HepG2 (cell line): ENCODE measurements around the gene PANX1. TPM values are rescaled to one million over a fixed set of nuclear protein-coding genes. Genes with fewer than 3 reads are reported as not detected.

Experiments
- DPF2 ChIP-seq: sonication (generic); formaldehyde crosslinking; IDR thresholded peaks from 2 replicates; pipeline ENCODE4 v1.4.0; 2020; ENCODE audit warnings: mild to moderate bottlenecking, low read depth, missing genetic modification reagents, borderline replicate concordance
- HOMEZ ChIP-seq: IDR thresholded peaks from 2 replicates; pipeline ENCODE4 v1.6.1; 2016; ENCODE audit warnings: low read depth
- IRF9 ChIP-seq: sonication (generic); formaldehyde crosslinking; IDR thresholded peaks from 2 replicates; pipeline ENCODE4 v1.8.0; 2022; ENCODE audit warnings: missing genetic modification reagents, mild to moderate bottlenecking, borderline replicate concordance
- MAF1 ChIP-seq: sonication (generic); formaldehyde crosslinking; IDR thresholded peaks from 2 replicates; pipeline ENCODE4 v1.5.0; 2020; ENCODE audit warnings: missing genetic modification reagents, borderline replicate concordance
- MEIS2 ChIP-seq: sonication (generic); formaldehyde crosslinking; IDR thresholded peaks from 2 replicates; pipeline ENCODE4 v1.9.0; 2021; ENCODE audit warnings: mild to moderate bottlenecking, missing genetic modification reagents
- MIER3 ChIP-seq: IDR thresholded peaks from 2 replicates; pipeline ENCODE4 v1.6.1; 2016; ENCODE audit warnings: missing compliant biosample characterization, borderline replicate concordance
- NFRKB ChIP-seq: fragments of 450-650 bp; IDR thresholded peaks from 2 replicates; pipeline ENCODE4 v1.6.1; 2017
- RBAK ChIP-seq: sonication (generic); formaldehyde crosslinking; IDR thresholded peaks from 2 replicates; pipeline ENCODE4 v1.5.1; 2020; ENCODE audit warnings: mild to moderate bottlenecking, missing genetic modification reagents
- RFXAP ChIP-seq: sonication (generic); formaldehyde crosslinking; IDR thresholded peaks from 2 replicates; pipeline ENCODE4 v1.4.0; 2020; ENCODE audit warnings: missing genetic modification reagents, borderline replicate concordance
- TMF1 ChIP-seq: sonication (generic); formaldehyde crosslinking; IDR thresholded peaks from 2 replicates; pipeline ENCODE4 v1.8.1; 2022; ENCODE audit warnings: low read depth, missing genetic modification reagents
- ZBTB38 ChIP-seq: sonication (generic); formaldehyde crosslinking; IDR thresholded peaks from 2 replicates; pipeline ENCODE4 v1.5.1; 2020; ENCODE audit warnings: mild to moderate bottlenecking, missing genetic modification reagents
- ZNF274 ChIP-seq: sonication (generic); formaldehyde crosslinking; IDR thresholded peaks from 2 replicates; pipeline ENCODE4 v1.5.1; 2020; ENCODE audit warnings: mild to moderate bottlenecking, missing genetic modification reagents
- ZNF430 ChIP-seq: sonication (generic); formaldehyde crosslinking; IDR thresholded peaks from 2 replicates; pipeline ENCODE4 v1.9.0; 2021; ENCODE audit warnings: mild to moderate bottlenecking, missing genetic modification reagents
- polyA plus RNA-seq, 8 experiments: library from polyadenylated mRNA; depleted of rRNA in 3 of 8; stranded (reverse) in 7 of 8; unstranded in 1 of 8; fragments of >200 nt; fragmentation: Illumina TruSeq in 4 of 8; extraction: Trizol in 4 of 8; gene quantifications; 2 replicates each; pipeline versions ENCODE4 v1.2.1 to v1.2.3, GENCODE V29; 2011 to 2016; ENCODE audit warnings: low read depth in 4 of 8, missing spikeins in 1 of 8, mixed read lengths in 1 of 8; ENCODE audit not compliant: insufficient read depth in 1 of 8
- total RNA-seq, 5 experiments: library from RNA; depleted of rRNA; stranded (reverse); fragments of >200 nt; fragmentation: Illumina TruSeq; extraction: Trizol; gene quantifications; 2 replicates each; pipeline ENCODE4 v1.2.3, GENCODE V29; 2016; ENCODE audit warnings: low read depth in 1 of 5
- TF ChIP-seq, protein P1 (sequence below): sonication (generic); formaldehyde crosslinking; IDR thresholded peaks from 2 replicates; pipeline ENCODE4 v1.5.0; 2020; ENCODE audit warnings: missing genetic modification reagents
- TF ChIP-seq, protein P2 (sequence below): sonication (generic); formaldehyde crosslinking; IDR thresholded peaks from 2 replicates; pipeline ENCODE4 v1.5.0; 2020; ENCODE audit warnings: mild to moderate bottlenecking, missing genetic modification reagents, borderline replicate concordance
- TF ChIP-seq, protein P3 (sequence below): sonication (generic); formaldehyde crosslinking; IDR thresholded peaks from 2 replicates; pipeline ENCODE4 v1.8.0; 2022; ENCODE audit warnings: low read depth, missing genetic modification reagents
- TF ChIP-seq, protein P4 (sequence below): sonication (generic); formaldehyde crosslinking; IDR thresholded peaks from 2 replicates; pipeline ENCODE4 v1.9.0; 2021; ENCODE audit warnings: missing genetic modification reagents, borderline replicate concordance
- TF ChIP-seq, protein P5 (sequence below): sonication (generic); formaldehyde crosslinking; IDR thresholded peaks from 2 replicates; pipeline ENCODE4 v1.4.0; 2020; ENCODE audit warnings: mild to moderate bottlenecking, missing genetic modification reagents, borderline replicate concordance

PANX1 gene
- total and polyA plus RNA-seq, 2 of the 13 experiments (the other 11 are each of a cell fraction or from before 2014, with no cell fraction given) = 8.3 to 24.8 TPM

GRCh38 chr11:94128291-94128745, 323 bp upstream of the PANX1 start (continued):
- no peak for TF ChIP-seq HOMEZ
- TF ChIP-seq, protein P1, sequence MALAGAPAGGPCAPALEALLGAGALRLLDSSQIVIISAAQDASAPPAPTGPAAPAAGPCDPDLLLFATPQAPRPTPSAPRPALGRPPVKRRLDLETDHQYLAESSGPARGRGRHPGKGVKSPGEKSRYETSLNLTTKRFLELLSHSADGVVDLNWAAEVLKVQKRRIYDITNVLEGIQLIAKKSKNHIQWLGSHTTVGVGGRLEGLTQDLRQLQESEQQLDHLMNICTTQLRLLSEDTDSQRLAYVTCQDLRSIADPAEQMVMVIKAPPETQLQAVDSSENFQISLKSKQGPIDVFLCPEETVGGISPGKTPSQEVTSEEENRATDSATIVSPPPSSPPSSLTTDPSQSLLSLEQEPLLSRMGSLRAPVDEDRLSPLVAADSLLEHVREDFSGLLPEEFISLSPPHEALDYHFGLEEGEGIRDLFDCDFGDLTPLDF (CRISPR knock-in tag) = no peak
- TF ChIP-seq, protein P2, sequence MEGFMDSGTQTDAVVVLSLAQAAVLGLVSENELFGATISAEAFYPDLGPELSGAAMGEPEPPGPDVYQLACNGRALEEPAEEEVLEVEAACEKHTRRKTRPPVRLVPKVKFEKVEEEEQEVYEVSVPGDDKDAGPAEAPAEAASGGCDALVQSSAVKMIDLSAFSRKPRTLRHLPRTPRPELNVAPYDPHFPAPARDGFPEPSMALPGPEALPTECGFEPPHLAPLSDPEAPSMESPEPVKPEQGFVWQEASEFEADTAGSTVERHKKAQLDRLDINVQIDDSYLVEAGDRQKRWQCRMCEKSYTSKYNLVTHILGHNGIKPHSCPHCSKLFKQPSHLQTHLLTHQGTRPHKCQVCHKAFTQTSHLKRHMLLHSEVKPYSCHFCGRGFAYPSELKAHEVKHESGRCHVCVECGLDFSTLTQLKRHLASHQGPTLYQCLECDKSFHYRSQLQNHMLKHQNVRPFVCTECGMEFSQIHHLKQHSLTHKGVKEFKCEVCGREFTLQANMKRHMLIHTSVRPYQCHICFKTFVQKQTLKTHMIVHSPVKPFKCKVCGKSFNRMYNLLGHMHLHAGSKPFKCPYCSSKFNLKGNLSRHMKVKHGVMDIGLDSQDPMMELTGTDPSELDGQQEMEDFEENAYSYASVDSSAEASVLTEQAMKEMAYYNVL (CRISPR knock-in tag) = no peak; the same call in 1 of the 2 replicates
- TF ChIP-seq IRF9 (CRISPR knock-in tag) = no peak
- TF ChIP-seq, protein P3, sequence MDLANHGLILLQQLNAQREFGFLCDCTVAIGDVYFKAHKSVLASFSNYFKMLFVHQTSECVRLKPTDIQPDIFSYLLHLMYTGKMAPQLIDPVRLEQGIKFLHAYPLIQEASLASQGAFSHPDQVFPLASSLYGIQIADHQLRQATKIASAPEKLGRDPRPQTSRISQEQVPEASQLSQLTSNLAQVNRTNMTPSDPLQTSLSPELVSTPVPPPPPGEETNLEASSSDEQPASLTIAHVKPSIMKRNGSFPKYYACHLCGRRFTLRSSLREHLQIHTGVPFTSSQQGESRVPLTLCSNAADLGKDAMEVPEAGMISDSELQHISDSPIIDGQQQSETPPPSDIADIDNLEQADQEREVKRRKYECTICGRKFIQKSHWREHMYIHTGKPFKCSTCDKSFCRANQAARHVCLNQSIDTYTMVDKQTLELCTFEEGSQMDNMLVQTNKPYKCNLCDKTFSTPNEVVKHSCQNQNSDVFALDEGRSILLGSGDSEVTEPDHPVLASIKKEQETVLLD (CRISPR knock-in tag) = no peak
- no peak for TF ChIP-seq TMF1 (CRISPR knock-in tag)
- no peak for TF ChIP-seq MEIS2 (CRISPR knock-in tag)
- no peak for TF ChIP-seq DPF2 (CRISPR knock-in tag)
- TF ChIP-seq ZNF274 (CRISPR knock-in tag) = no peak
- no peak for TF ChIP-seq NFRKB
- no peak; the same call in 1 of the 2 replicates for TF ChIP-seq ZNF430
- TF ChIP-seq MIER3 (CRISPR knock-in tag) = no peak
- TF ChIP-seq MAF1 (CRISPR knock-in tag) = no peak
- TF ChIP-seq, protein P4, sequence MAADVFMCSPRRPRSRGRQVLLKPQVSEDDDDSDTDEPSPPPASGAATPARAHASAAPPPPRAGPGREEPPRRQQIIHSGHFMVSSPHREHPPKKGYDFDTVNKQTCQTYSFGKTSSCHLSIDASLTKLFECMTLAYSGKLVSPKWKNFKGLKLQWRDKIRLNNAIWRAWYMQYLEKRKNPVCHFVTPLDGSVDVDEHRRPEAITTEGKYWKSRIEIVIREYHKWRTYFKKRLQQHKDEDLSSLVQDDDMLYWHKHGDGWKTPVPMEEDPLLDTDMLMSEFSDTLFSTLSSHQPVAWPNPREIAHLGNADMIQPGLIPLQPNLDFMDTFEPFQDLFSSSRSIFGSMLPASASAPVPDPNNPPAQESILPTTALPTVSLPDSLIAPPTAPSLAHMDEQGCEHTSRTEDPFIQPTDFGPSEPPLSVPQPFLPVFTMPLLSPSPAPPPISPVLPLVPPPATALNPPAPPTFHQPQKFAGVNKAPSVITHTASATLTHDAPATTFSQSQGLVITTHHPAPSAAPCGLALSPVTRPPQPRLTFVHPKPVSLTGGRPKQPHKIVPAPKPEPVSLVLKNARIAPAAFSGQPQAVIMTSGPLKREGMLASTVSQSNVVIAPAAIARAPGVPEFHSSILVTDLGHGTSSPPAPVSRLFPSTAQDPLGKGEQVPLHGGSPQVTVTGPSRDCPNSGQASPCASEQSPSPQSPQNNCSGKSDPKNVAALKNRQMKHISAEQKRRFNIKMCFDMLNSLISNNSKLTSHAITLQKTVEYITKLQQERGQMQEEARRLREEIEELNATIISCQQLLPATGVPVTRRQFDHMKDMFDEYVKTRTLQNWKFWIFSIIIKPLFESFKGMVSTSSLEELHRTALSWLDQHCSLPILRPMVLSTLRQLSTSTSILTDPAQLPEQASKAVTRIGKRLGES (CRISPR knock-in tag) = no peak
- no peak for TF ChIP-seq RFXAP
- TF ChIP-seq, protein P5, sequence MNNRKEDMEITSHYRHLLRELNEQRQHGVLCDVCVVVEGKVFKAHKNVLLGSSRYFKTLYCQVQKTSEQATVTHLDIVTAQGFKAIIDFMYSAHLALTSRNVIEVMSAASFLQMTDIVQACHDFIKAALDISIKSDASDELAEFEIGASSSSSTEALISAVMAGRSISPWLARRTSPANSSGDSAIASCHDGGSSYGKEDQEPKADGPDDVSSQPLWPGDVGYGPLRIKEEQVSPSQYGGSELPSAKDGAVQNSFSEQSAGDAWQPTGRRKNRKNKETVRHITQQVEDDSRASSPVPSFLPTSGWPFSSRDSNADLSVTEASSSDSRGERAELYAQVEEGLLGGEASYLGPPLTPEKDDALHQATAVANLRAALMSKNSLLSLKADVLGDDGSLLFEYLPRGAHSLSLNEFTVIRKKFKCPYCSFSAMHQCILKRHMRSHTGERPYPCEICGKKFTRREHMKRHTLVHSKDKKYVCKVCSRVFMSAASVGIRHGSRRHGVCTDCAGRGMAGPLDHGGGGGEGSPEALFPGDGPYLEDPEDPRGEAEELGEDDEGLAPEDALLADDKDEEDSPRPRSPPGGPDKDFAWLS = no peak
- TF ChIP-seq RBAK = no peak
- TF ChIP-seq ZBTB38 (CRISPR knock-in tag) = no peak
